ENCODE data around the gene ITPK1. TPM values are rescaled to one million over a fixed set of nuclear protein-coding genes. Genes with fewer than 3 reads are reported as not detected.

ITPK1 gene
- total RNA-seq, 2 experiments from 2014 or later, result 65.7 to 73.0 TPM

- ChIA-PET CTCF (no interaction called here), POLR2A (no interaction called here)
These were observed 172.6 kb downstream of the ITPK1 start for GRCh38 chr14:92942976-92943710.

GRCh38 chr14:92942576-92942975, 173.1 kb downstream of the ITPK1 start:
- CTCF ChIA-PET, result no interaction called here
- POLR2A ChIA-PET, result no interaction called here

- POLR2A ChIA-PET, result no interaction called here
- CTCF ChIA-PET, result no interaction called here
These were observed 173.6 kb downstream of the ITPK1 start for GRCh38 chr14:92942136-92942535.

- CTCF ChIA-PET, result no interaction called here
- POLR2A ChIA-PET, result no interaction called here
These were observed 174.2 kb downstream of the ITPK1 start for GRCh38 chr14:92941531-92941930.

GRCh38 chr14:92940543-92940942, 175.2 kb downstream of the ITPK1 start:
- POLR2A ChIA-PET, result no interaction called here
- CTCF ChIA-PET, result no interaction called here

GRCh38 chr14:92939699-92940098, 176.0 kb downstream of the ITPK1 start:
- ChIA-PET CTCF (no interaction called here), POLR2A (no interaction called here)

- POLR2A ChIA-PET, result no interaction called here
- CTCF ChIA-PET, result no interaction called here
These were observed 176.6 kb downstream of the ITPK1 start for GRCh38 chr14:92938890-92939671.

- ChIA-PET CTCF (no interaction called here), POLR2A (no interaction called here)
These were observed 177.4 kb downstream of the ITPK1 start for GRCh38 chr14:92938235-92938875.

GRCh38 chr14:92937051-92937937, 178.4 kb downstream of the ITPK1 start:
- ChIA-PET POLR2A (no interaction called here), CTCF (no interaction called here)

- CTCF ChIA-PET, result no interaction called here
- POLR2A ChIA-PET, result no interaction called here
These were observed 179.6 kb downstream of the ITPK1 start for GRCh38 chr14:92936085-92936484.

GRCh38 chr14:92935446-92935845, 180.3 kb downstream of the ITPK1 start:
- ChIA-PET CTCF (no interaction called here), POLR2A (no interaction called here)

GRCh38 chr14:92934196-92935085, 181.3 kb downstream of the ITPK1 start:
- POLR2A ChIA-PET, result no interaction called here
- CTCF ChIA-PET, result no interaction called here

GRCh38 chr14:92933481-92933880, 182.2 kb downstream of the ITPK1 start:
- ChIA-PET POLR2A (no interaction called here), CTCF (no interaction called here)

GRCh38 chr14:92932448-92933395, 183.0 kb downstream of the ITPK1 start:
- POLR2A ChIA-PET, result no interaction called here
- CTCF ChIA-PET, result no interaction called here

GRCh38 chr14:92931681-92932447, 183.9 kb downstream of the ITPK1 start:
- ChIA-PET POLR2A (no interaction called here), CTCF (no interaction called here)

GRCh38 chr14:92930737-92931602, 184.8 kb downstream of the ITPK1 start:
- POLR2A ChIA-PET, result no interaction called here

More at GRCh38 chr14:92930737-92931602, 184.8 kb downstream of the ITPK1 start:
- CTCF ChIA-PET, result no interaction called here
